Spleen (tissue), 7 donors: ENCODE results near the gene CCDC15.

Source experiments
- POLR2A ChIP-seq, 3 donors: fragments of 450-650 bp; IDR thresholded peaks; one replicate each; pipeline ENCODE4 v1.5.1; 2017; ENCODE audit warnings: antibody characterized with exemption in 3 of 3, mild to moderate bottlenecking in 1 of 3
- POLR2AphosphoS5 ChIP-seq, 3 donors: sonication (generic); formaldehyde crosslinking; IDR thresholded peaks; one replicate each; pipeline ENCODE4 v1.5.1; 2017; ENCODE audit warnings: antibody characterized with exemption in 3 of 3
- TF ChIP-seq, protein P1 (sequence below), 11 experiments: fragments of 200-600 bp in 7 of 11; fragments of 450-650 bp in 4 of 11; sonication (generic) in 4 of 11; IDR thresholded peaks in 8 of 11; conservative IDR thresholded peaks in 3 of 11; 1 replicate in 7 of 11; 2 replicates in 4 of 11; pipeline versions ENCODE4 v1.4.0 to v1.8.0; 2016 to 2021; ENCODE audit warnings: antibody characterized with exemption in 11 of 11, inconsistent platforms in 4 of 11, mild to moderate bottlenecking in 1 of 11
- donor health status: DM: no; HTN: no; CAD: no; lungs with moderate emphysema.
- donor health status: DM: no; HTN: no; CAD: no.
- donor health status: DM: no; HTN: no; CAD: no.

GRCh38 chr11:125064070-125064469 is 110.1 kb downstream of the CCDC15 start:
- TF ChIP-seq POLR2A (IDR thresholded peaks at IDR 0.05) (no peak), POLR2AphosphoS5 (IDR thresholded peaks at IDR 0.05) (no peak)
- TF ChIP-seq, protein P1, sequence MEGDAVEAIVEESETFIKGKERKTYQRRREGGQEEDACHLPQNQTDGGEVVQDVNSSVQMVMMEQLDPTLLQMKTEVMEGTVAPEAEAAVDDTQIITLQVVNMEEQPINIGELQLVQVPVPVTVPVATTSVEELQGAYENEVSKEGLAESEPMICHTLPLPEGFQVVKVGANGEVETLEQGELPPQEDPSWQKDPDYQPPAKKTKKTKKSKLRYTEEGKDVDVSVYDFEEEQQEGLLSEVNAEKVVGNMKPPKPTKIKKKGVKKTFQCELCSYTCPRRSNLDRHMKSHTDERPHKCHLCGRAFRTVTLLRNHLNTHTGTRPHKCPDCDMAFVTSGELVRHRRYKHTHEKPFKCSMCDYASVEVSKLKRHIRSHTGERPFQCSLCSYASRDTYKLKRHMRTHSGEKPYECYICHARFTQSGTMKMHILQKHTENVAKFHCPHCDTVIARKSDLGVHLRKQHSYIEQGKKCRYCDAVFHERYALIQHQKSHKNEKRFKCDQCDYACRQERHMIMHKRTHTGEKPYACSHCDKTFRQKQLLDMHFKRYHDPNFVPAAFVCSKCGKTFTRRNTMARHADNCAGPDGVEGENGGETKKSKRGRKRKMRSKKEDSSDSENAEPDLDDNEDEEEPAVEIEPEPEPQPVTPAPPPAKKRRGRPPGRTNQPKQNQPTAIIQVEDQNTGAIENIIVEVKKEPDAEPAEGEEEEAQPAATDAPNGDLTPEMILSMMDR (IDR thresholded peaks at IDR 0.05 in 8 of 11, conservative IDR thresholded peaks at IDR 0.05 in 3 of 11): no peak
